Activated CD4-positive, alpha-beta T cell treated with anti-CD3 and anti-CD28 coated beads for 36 hours (primary cell): ENCODE data around the gene CYP2R1. TPM values are rescaled to one million over a fixed set of nuclear protein-coding genes. Genes with fewer than 3 reads are reported as not detected.

Source experiments
- ATAC-seq: fragments of 200-7000 bp; cut with Tn5 transposase; one replicate; pipeline ENCODE4 v1.10.0; 2021; ENCODE audit warnings: mild to moderate bottlenecking, moderate library complexity
- CTCF ChIA-PET: fragments of 350-600 bp; sonication (Branson Sonifier 250); formaldehyde crosslinking; loops from one replicate; lab custom pipeline; 2021; ENCODE audit warnings: antibody characterized with exemption; lab: Charles Lee
- POLR2A ChIA-PET: fragments of 350-600 bp; sonication (Branson Sonifier 250); formaldehyde crosslinking; loops from one replicate; lab custom pipeline; 2021; ENCODE audit warnings: antibody characterized with exemption, inconsistent platforms; lab: Charles Lee
- DNase-seq: peaks from one replicate; pipeline ENCODE4 v3.0.0-alpha.2; 2020
- H3K27ac Mint-ChIP-seq: one replicate; pipeline ENCODE4 v1.8.0; 2021; ENCODE audit warnings: mixed read lengths
- H3K27me3 Mint-ChIP-seq: one replicate; pipeline ENCODE4 v1.8.0; 2021; ENCODE audit warnings: mixed read lengths
- H3K36me3 Mint-ChIP-seq: one replicate; pipeline ENCODE4 v1.8.0; 2021; ENCODE audit warnings: low read depth, mixed read lengths
- H3K4me1 Mint-ChIP-seq: one replicate; pipeline ENCODE4 v1.8.0; 2021; ENCODE audit warnings: mixed read lengths
- H3K4me3 Mint-ChIP-seq: one replicate; pipeline ENCODE4 v1.8.0; 2021; ENCODE audit warnings: mild to moderate bottlenecking, moderate library complexity, mixed read lengths
- H3K9me3 Mint-ChIP-seq: one replicate; pipeline ENCODE4 v1.8.0; 2021; ENCODE audit warnings: low read depth, mixed read lengths
- intact Hi-C, 2 experiments: fragments of 100-400 bp; cut with DNase I in 1 of 2; cut with micrococcal nuclease in 1 of 2; formaldehyde crosslinking; loops; one replicate each; pipeline versions ENCODE4 v1.14.2 to v1.15.1; 2022 to 2024; cut with DNase I, micrococcal nuclease
- total RNA-seq, 2 experiments: library from RNA; stranded (reverse); gene quantifications; one replicate each; pipeline ENCODE4 v1.2.3, GENCODE V29; 2021

CYP2R1 gene
- total RNA-seq, 2 experiments from 2014 or later = 13.1 to 14.8 TPM

GRCh38 chr11:14907411-14908213 is 15.6 kb upstream of the CYP2R1 start:
- ChIA-PET CTCF (interaction anchor here (0.6 to 7.1 kb wide), 105 partner anchors 9 to 607 kb away, joined by 3 to 194 read pairs (median 4); partner anchors contain the start of genes CALCB, CYP2R1, PDE3B and PSMA1), POLR2A (interaction anchor here (0.7 to 1.1 kb wide), 4 partner anchors 118 to 268 kb away, joined by 3 to 4 read pairs (median 3); no protein-coding TSS in a partner anchor)
- H3K4me3 Mint-ChIP-seq = no peak overlapping the region
- no peaks in the 10 kb centered on the region for H3K9me3 Mint-ChIP-seq
- intact Hi-C loops = loop anchor here (1.0 to 5.0 kb wide), 11 partner anchors 67 to 605 kb away; partner anchors contain the start of genes COPB1 (in 1 of the 2), PSMA1 (in 1 of the 2) and RRAS2 (in 1 of the 2)
- H3K27ac Mint-ChIP-seq = no peak overlapping the region
- H3K36me3 Mint-ChIP-seq = no peaks in the 10 kb centered on the region
- ATAC-seq (peak; percentile 75), DNase-seq (peak; percentile 94)
- peaks cover 41% of the 10 kb centered on the region for H3K4me1 Mint-ChIP-seq
- H3K27me3 Mint-ChIP-seq = no peaks in the 10 kb centered on the region

- no peak for ATAC-seq
- no peaks in the 10 kb centered on the region for H3K9me3 Mint-ChIP-seq
- intact Hi-C loops = loop anchor here (1.0 to 5.0 kb wide), 7 partner anchors 68 to 605 kb away; partner anchors contain the start of genes COPB1 (in 1 of the 2), PSMA1 (in 1 of the 2) and RRAS2 (in 1 of the 2)
- no peaks in the 10 kb centered on the region for H3K27me3 Mint-ChIP-seq
- H3K4me3 Mint-ChIP-seq = no peak overlapping the region
- CTCF ChIA-PET = interaction anchor here (0.6 to 7.1 kb wide), 58 partner anchors 9 to 606 kb away, joined by 3 to 194 read pairs (median 5); partner anchors contain the start of genes CALCB, CYP2R1, PDE3B and PSMA1
- H3K36me3 Mint-ChIP-seq = no peaks in the 10 kb centered on the region
- no peak for DNase-seq
- H3K4me1 Mint-ChIP-seq = peaks cover 41% of the 10 kb centered on the region
- H3K27ac Mint-ChIP-seq = no peak overlapping the region
- POLR2A ChIA-PET = interaction anchor here (0.9 kb wide), 1 partner anchor 117 kb away, joined by 4 read pairs; no protein-coding TSS in a partner anchor
Observed at GRCh38 chr11:14906993-14907392, 15.0 kb upstream of the CYP2R1 start.

GRCh38 chr11:14906578-14906977 is 14.5 kb upstream of the CYP2R1 start:
- ChIA-PET CTCF (interaction anchor here (0.5 to 7.1 kb wide), 55 partner anchors 8 to 606 kb away, joined by 3 to 194 read pairs (median 5); partner anchors contain the start of genes CALCB, CYP2R1, PDE3B and PSMA1), POLR2A (interaction anchor here (1.2 to 1.3 kb wide), 2 partner anchors 15 to 262 kb away, joined by 3 to 4 read pairs; partner anchors contain the start of gene CYP2R1)
- no peak overlapping the region for H3K27ac Mint-ChIP-seq
- no peaks in the 10 kb centered on the region for H3K9me3 Mint-ChIP-seq
- no peaks in the 10 kb centered on the region for H3K27me3 Mint-ChIP-seq
- H3K36me3 Mint-ChIP-seq = no peaks in the 10 kb centered on the region
- intact Hi-C loops = loop anchor here in 1 of 2 experiments (2.0 to 5.0 kb wide), 3 partner anchors 68 to 604 kb away; partner anchors contain the start of gene RRAS2
- no peak for DNase-seq
- peaks cover 41% of the 10 kb centered on the region for H3K4me1 Mint-ChIP-seq
- no peak for ATAC-seq
- peak overlapping the region; percentile 78 for H3K4me3 Mint-ChIP-seq

DNA sequence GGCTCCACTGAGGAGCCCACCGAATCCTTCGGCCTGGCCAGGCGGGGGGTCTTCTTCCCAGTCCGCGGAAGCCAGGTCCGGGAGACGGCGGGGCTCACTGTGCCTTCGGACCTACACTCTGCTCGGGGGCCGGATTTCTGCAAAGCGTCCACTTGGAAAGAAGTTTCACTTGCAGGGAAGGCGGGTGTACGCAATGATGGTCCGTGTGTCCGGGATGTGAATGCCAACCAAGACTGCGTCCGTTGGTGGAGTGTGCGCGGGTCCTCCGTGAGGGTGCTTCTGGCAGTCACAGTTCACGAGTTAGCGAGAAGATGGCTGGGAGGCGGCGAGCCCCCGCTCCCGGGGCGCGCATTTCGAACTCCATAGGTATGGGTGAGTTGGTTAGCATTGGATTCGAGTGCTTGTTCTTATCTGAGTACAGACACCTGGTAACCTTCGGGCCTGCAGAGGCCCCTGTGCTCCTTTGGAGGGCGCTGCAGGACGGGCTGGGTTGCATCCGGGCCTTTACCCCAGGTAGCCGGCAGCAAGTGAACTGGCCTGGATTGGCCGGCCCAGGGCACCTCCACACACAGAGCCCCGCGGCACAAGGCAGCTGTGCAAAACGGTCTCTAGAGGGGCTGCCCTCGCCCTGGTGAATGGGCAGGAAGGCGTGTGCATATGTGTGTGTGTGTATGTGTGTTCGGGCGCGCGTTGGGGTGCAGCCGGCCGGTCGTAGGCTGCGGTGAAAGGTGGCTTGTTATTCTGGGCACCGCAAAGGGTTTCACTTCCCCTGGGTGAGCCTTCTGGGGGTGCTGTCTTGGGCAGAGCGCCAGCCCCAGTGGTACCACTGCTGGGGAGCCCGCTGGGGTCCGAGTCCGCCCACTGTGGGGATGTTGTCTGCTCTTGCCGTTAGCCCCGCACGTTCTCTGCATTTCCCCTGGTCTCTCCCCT is 13.3 kb upstream of the CYP2R1 start:
- DNase-seq (peak; percentile 89), ATAC-seq (peak; percentile 78)
- intact Hi-C loops = loop anchor here (1.0 to 5.0 kb wide), 7 partner anchors 13 to 603 kb away; partner anchors contain the start of genes CYP2R1 (in 2 of the 2), PSMA1 (in 1 of the 2) and RRAS2 (in 1 of the 2)
- POLR2A ChIA-PET = interaction anchor here (0.5 to 1.3 kb wide), 4 partner anchors 14 to 402 kb away, joined by 3 to 6 read pairs (median 4); partner anchors contain the start of gene CYP2R1
- Mint-ChIP-seq H3K4me3 (peak overlapping the region; percentile 78), H3K27me3 (no peaks in the 10 kb centered on the region), H3K36me3 (no peaks in the 10 kb centered on the region), H3K4me1 (peaks cover 41% of the 10 kb centered on the region), H3K9me3 (no peaks in the 10 kb centered on the region), H3K27ac (peak overlapping the region; percentile 90)
- CTCF ChIA-PET = interaction anchor here (0.6 to 7.1 kb wide), 25 partner anchors 10 to 382 kb away, joined by 3 to 194 read pairs (median 6); partner anchors contain the start of genes CALCB, CYP2R1 and PDE3B

- H3K36me3 Mint-ChIP-seq = no peaks in the 10 kb centered on the region
- no peaks in the 10 kb centered on the region for H3K27me3 Mint-ChIP-seq
- H3K4me3 Mint-ChIP-seq = peak overlapping the region; percentile 78
- H3K4me1 Mint-ChIP-seq = peaks cover 41% of the 10 kb centered on the region
- ATAC-seq = peak; percentile 48
- ChIA-PET CTCF (interaction anchor here (0.6 to 7.1 kb wide), 22 partner anchors 10 to 942 kb away, joined by 3 to 194 read pairs (median 5); partner anchors contain the start of genes CALCB, CYP2R1 and PDE3B), POLR2A (no interaction called here)
- peak; percentile 92 for DNase-seq
- intact Hi-C loops = loop anchor here (1.0 to 5.0 kb wide), 7 partner anchors 12 to 602 kb away; partner anchors contain the start of genes CYP2R1 (in 2 of the 2), PSMA1 (in 1 of the 2) and RRAS2 (in 1 of the 2)
- H3K9me3 Mint-ChIP-seq = no peaks in the 10 kb centered on the region
- peak overlapping the region; percentile 87 for H3K27ac Mint-ChIP-seq
Observed at GRCh38 chr11:14904745-14905103, 12.7 kb upstream of the CYP2R1 start.

GRCh38 chr11:14902650-14903350 is 10.8 kb upstream of the CYP2R1 start:
- DNase-seq = no peak
- Mint-ChIP-seq H3K9me3 (no peaks in the 10 kb centered on the region), H3K36me3 (no peaks in the 10 kb centered on the region), H3K27me3 (no peaks in the 10 kb centered on the region), H3K4me3 (no peak overlapping the region), H3K27ac (no peak overlapping the region), H3K4me1 (peaks cover 31% of the 10 kb centered on the region)
- intact Hi-C loops = no loop called here
- ChIA-PET CTCF (interaction anchor here (0.6 to 1.5 kb wide), 8 partner anchors 11 to 528 kb away, joined by 3 to 7 read pairs (median 4); partner anchors contain the start of genes CYP2R1 and PSMA1), POLR2A (interaction anchor here (0.6 kb wide), 1 partner anchor 384 kb away, joined by 3 read pairs; no protein-coding TSS in a partner anchor)
- no peak for ATAC-seq

GRCh38 chr11:14898906-14899305 is 6.9 kb upstream of the CYP2R1 start:
- ATAC-seq (no peak), DNase-seq (no peak)
- Mint-ChIP-seq H3K4me3 (no peak overlapping the region), H3K4me1 (peaks cover 17% of the 10 kb centered on the region), H3K9me3 (no peaks in the 10 kb centered on the region), H3K36me3 (no peaks in the 10 kb centered on the region), H3K27ac (no peak overlapping the region), H3K27me3 (no peaks in the 10 kb centered on the region)
- POLR2A ChIA-PET = no interaction called here
- CTCF ChIA-PET = interaction anchor here (0.6 to 2.4 kb wide), 2 partner anchors 9 to 318 kb away, joined by 3 to 20 read pairs; no protein-coding TSS in a partner anchor
- intact Hi-C loops = no loop called here

DNA sequence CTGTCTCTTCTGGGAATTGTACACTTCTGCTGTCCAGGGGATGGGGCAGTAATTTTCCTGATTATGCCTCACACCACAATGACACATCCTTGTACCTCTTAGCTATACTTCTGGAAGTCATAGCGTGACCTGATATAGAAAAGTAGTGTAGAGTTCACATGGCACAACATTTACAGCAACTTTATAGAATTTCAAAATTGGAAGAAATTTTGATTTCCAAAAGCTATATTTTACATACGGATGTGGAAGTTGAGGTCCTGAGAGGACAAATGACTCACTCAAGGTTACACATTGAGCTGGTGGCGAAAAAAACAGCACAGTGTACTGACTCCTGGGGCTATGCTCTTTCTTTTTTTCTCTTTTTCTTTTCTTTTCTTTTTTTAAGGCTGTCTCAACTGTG is 6.3 kb upstream of the CYP2R1 start:
- no peak overlapping the region for H3K4me3 Mint-ChIP-seq
- POLR2A ChIA-PET = no interaction called here
- ATAC-seq (no peak), DNase-seq (no peak)
- H3K36me3 Mint-ChIP-seq = no peaks in the 10 kb centered on the region
- H3K4me1 Mint-ChIP-seq = peaks cover 19% of the 10 kb centered on the region
- CTCF ChIA-PET = interaction anchor here (0.6 to 2.4 kb wide), 3 partner anchors 10 to 319 kb away, joined by 3 to 20 read pairs (median 3); no protein-coding TSS in a partner anchor
- intact Hi-C loops = no loop called here
- H3K9me3 Mint-ChIP-seq = no peaks in the 10 kb centered on the region
- H3K27me3 Mint-ChIP-seq = peaks cover 2% of the 10 kb centered on the region
- H3K27ac Mint-ChIP-seq = no peak overlapping the region

DNA sequence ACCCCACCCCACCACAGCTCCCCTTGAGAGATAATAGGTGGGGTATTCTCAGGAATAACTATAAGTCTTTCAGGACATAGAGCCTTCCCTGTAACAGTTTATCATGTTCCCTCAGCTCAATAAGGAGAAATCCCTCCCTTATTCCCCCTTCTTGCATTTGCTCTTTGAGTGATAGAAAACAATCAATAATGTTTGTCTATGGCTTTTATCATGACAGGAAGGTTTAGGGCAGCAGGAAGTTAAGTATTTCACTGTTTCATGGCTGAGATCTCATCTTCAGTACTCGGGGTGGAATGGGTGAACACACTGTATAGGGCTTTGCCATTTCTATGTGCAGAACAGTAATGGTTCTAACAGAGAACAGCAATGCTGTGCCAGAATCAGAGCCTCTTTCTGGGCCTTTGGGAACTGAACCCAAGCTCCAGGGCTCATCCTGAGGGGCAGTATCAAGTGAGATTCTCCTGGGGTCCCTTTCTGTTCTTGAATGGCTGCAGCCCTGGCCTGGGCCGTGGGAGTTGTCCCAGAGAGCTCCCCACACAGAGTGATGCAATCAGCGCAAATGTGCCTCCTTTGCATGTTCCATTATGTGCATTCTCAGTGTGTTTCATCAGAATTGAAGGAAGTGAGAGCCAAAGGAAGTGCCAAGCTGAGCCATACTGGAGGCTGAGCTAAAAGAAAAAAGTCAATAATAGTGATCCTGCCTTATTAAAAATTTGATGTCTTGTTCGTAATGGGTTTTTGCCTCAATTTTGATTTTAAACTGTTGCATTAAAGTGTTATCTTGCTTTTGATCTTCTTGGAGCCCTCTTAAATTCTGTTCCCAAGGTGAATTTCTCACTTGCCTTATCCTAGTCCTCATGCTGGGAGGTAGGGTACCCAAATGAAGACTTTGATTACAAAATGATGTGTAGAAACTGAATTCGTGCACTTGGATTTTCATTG is 2.9 kb upstream of the CYP2R1 start:
- CTCF ChIA-PET = interaction anchor here (0.5 to 2.2 kb wide), 4 partner anchors 9 to 735 kb away, joined by 3 to 7 read pairs (median 4); no protein-coding TSS in a partner anchor

More for the DNA sequence above, 2.9 kb upstream of the CYP2R1 start:
- peak; percentile 61 for DNase-seq
- POLR2A ChIA-PET = no interaction called here
- Mint-ChIP-seq H3K4me1 (peaks cover 31% of the 10 kb centered on the region), H3K36me3 (peaks cover 4% of the 10 kb centered on the region), H3K9me3 (no peaks in the 10 kb centered on the region), H3K4me3 (no peak overlapping the region), H3K27me3 (peaks cover 2% of the 10 kb centered on the region), H3K27ac (peak overlapping the region; percentile 48)
- ATAC-seq = no peak
- intact Hi-C loops = loop anchor here in 1 of 2 experiments (5.0 kb wide), 1 partner anchor 358 kb away; no protein-coding TSS in a partner anchor
